T follicular helper cell (primary cell): Measurements from ENCODE around the gene B3GALT4.

Experiments used
- DNase-seq: peaks from one replicate; pipeline ENCODE4 v3.0.0-alpha.2; 2020; ENCODE audit warnings: low read depth

Gene B3GALT4

GRCh38 chr6:33315793-33316602 lies 39.1 kb downstream of the B3GALT4 start:
- DNase-seq: no peak

- DNase-seq: no peak
Measured at GRCh38 chr6:33316603-33317418, 39.9 kb downstream of the B3GALT4 start.

GRCh38 chr6:33317419-33317668 lies 40.4 kb downstream of the B3GALT4 start:
- no peak for DNase-seq

- DNase-seq: peak; percentile 93
Measured at GRCh38 chr6:33317669-33318425, 40.9 kb downstream of the B3GALT4 start, which contains the start of gene ZBTB22. Gene ZBTB22, minus strand, starts transcription at chr6:33317744. Its CDS starts 828 bp downstream, at chr6:33316916.

GRCh38 chr6:33318426-33319073 lies 41.6 kb downstream of the B3GALT4 start:
- DNase-seq: no peak

GRCh38 chr6:33319939-33320314 lies 43.0 kb downstream of the B3GALT4 start:
- DNase-seq: no peak

- no peak for DNase-seq
Measured at GRCh38 chr6:33320315-33321181, 43.6 kb downstream of the B3GALT4 start.

GRCh38 chr6:33321227-33321626 lies 44.3 kb downstream of the B3GALT4 start:
- DNase-seq: no peak

- DNase-seq: no peak
Measured at GRCh38 chr6:33323623-33323948, 46.7 kb downstream of the B3GALT4 start.

GRCh38 chr6:33324125-33324524 lies 47.2 kb downstream of the B3GALT4 start:
- no peak for DNase-seq
